PFSK-1 (cell line): Measurements from ENCODE around the gene TRAPPC12.

Experiments
- FOXP2 ChIP-seq: optimal IDR thresholded peaks from 2 replicates; pipeline ENCODE3; 2011; ENCODE audit warnings: borderline replicate concordance, control low read depth, inconsistent platforms; ENCODE audit not compliant: insufficient read depth; ENCODE audit errors: extremely low read length, extremely low read depth
- POLR2AphosphoS5 ChIP-seq: IDR thresholded peaks from 2 replicates; pipeline ENCODE4 v1.6.1; 2012; ENCODE audit warnings: low read depth, mild to moderate bottlenecking, control low read depth, low read length, moderate library complexity
- SIN3A ChIP-seq: IDR thresholded peaks from 2 replicates; pipeline ENCODE4 v1.6.1; 2012; ENCODE audit warnings: mild to moderate bottlenecking, low read length, moderate library complexity, borderline replicate concordance; ENCODE audit not compliant: insufficient read depth
- TAF1 ChIP-seq: IDR thresholded peaks from 2 replicates; pipeline ENCODE4 v1.6.1; 2012; ENCODE audit warnings: low read length, control low read depth, borderline replicate concordance; ENCODE audit not compliant: insufficient read depth
- TF ChIP-seq, protein P1 (sequence below), 2 experiments: IDR thresholded peaks; 2 replicates each; pipeline versions ENCODE4 v1.6.1 to v1.8.0; 2011 to 2012; ENCODE audit warnings: low read depth in 2 of 2, low read length in 2 of 2, control low read depth in 1 of 2, inconsistent platforms in 1 of 2, mild to moderate bottlenecking in 1 of 2, moderate library complexity in 1 of 2; ENCODE audit not compliant: insufficient read depth in 1 of 2

TRAPPC12 gene

DNA sequence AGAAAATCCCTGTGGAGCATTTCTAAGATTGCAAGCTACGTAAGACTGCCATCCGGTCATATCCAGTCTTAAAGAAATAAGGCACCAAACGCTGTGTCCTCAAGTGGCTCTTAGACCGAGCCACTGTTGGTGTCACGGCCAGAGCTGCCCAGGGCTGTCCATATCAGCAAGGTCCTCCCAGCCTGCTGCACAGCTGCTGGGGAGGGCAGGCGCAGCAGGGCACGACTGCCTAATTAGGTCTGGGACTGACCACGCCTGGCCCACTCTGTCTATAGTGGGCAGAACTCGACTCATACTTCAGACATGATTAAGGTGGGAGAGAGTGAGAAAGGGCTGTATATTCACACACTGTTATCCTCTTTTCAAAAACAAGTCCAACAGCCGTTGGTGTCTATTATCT is 41.2 kb upstream of the TRAPPC12 start:
- TF ChIP-seq TAF1, result no peak
- TF ChIP-seq POLR2AphosphoS5, result no peak
- TF ChIP-seq SIN3A, result no peak
- TF ChIP-seq, protein P1, sequence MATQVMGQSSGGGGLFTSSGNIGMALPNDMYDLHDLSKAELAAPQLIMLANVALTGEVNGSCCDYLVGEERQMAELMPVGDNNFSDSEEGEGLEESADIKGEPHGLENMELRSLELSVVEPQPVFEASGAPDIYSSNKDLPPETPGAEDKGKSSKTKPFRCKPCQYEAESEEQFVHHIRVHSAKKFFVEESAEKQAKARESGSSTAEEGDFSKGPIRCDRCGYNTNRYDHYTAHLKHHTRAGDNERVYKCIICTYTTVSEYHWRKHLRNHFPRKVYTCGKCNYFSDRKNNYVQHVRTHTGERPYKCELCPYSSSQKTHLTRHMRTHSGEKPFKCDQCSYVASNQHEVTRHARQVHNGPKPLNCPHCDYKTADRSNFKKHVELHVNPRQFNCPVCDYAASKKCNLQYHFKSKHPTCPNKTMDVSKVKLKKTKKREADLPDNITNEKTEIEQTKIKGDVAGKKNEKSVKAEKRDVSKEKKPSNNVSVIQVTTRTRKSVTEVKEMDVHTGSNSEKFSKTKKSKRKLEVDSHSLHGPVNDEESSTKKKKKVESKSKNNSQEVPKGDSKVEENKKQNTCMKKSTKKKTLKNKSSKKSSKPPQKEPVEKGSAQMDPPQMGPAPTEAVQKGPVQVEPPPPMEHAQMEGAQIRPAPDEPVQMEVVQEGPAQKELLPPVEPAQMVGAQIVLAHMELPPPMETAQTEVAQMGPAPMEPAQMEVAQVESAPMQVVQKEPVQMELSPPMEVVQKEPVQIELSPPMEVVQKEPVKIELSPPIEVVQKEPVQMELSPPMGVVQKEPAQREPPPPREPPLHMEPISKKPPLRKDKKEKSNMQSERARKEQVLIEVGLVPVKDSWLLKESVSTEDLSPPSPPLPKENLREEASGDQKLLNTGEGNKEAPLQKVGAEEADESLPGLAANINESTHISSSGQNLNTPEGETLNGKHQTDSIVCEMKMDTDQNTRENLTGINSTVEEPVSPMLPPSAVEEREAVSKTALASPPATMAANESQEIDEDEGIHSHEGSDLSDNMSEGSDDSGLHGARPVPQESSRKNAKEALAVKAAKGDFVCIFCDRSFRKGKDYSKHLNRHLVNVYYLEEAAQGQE (IDR thresholded peaks at IDR 0.05; ENCODE audit: insufficient read depth in 1 of 2, low read depth in 2 of 2, low read length in 2 of 2), result no peak
- TF ChIP-seq FOXP2, result no peak

DNA sequence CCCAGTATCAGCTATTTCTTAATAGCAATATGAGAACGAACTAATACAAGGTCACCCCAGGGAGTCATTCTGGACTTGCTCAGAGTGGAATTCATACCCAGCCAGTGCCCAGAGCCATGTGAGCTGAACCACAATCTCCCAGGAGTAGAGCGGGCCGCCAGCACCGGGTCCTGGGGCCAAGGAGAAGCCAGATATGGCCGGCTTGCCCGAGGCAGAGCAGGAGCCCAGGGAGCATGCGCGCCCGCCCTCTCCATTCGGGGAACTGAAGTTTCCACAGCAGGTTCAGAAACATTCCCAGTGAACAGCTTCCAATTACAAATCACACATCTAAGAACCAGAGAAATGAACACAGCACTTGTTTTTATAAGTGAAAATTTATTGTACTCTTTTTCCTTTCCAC is 39.4 kb upstream of the TRAPPC12 start:
- TF ChIP-seq, protein P1 (IDR thresholded peaks at IDR 0.05; ENCODE audit: insufficient read depth in 1 of 2, low read depth in 2 of 2, low read length in 2 of 2), result no peak
- TF ChIP-seq POLR2AphosphoS5 (no peak), SIN3A (no peak), TAF1 (no peak), FOXP2 (no peak)

DNA sequence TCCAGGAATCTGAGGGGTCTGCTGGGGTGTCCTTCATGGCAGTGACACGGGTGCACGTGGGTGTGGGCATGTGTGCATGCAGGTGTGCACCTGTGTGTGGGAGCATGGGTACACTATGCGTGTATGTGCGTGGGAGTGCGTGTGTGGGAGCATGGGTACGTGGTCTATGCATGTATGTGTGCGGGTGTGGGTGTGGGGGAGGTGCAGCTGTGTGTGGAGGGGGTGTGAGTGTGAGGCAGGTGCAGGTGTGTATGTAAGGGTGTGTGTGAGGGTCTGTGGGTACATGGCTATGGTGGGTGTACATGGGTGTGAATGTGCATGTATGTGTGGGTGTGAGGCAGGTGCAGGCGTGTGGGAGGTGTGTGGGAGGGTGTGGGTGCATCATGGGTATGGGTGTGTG is 38.2 kb upstream of the TRAPPC12 start:
- TF ChIP-seq TAF1 (no peak), FOXP2 (no peak), POLR2AphosphoS5 (no peak), SIN3A (no peak)
- TF ChIP-seq, protein P1 (IDR thresholded peaks at IDR 0.05; ENCODE audit: insufficient read depth in 1 of 2, low read depth in 2 of 2, low read length in 2 of 2), result no peak

DNA sequence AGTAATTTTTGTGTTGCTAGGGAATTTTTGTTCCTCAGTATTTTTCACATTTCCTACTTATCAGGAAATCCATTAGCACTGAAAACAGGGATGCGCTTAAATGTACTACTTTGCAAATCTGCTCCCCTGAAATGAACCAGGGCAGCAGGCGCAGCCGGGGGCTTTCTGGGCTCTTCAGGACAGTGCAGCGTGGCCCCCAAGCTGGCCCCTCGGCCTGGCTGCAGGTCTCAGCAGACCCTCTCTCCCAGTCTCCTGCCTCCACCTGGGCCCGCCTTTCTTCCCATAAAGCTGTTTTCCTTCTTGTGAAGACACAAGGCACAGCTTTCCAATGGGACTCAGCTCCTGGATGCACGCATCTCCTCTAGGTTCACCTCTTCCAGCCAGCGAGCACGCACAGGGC is 37.2 kb upstream of the TRAPPC12 start:
- TF ChIP-seq TAF1, result no peak
- TF ChIP-seq SIN3A, result no peak
- TF ChIP-seq, protein P1 (IDR thresholded peaks at IDR 0.05; ENCODE audit: insufficient read depth in 1 of 2, low read depth in 2 of 2, low read length in 2 of 2), result no peak
- no peak for TF ChIP-seq POLR2AphosphoS5
- TF ChIP-seq FOXP2, result no peak

DNA sequence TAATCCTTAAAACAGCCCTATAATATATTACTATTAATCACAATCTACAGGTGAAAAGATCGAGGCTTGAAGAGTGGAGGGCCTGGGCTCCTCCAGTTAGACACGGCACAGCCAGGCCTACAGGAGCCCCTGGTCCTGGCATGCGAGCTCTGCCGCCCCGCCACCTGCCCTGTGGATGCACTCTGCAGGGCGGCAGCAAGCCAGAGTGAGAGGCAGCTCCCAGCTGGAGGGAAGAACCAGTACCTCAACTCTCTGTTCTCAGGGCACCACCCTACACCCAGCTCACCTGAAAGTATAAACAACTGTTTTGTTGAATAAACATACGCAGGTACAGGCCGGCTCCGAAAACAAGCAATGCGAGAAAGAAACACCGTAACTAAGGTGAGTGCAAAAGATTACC is 36.5 kb upstream of the TRAPPC12 start:
- TF ChIP-seq, protein P1 (IDR thresholded peaks at IDR 0.05; ENCODE audit: insufficient read depth in 1 of 2, low read depth in 2 of 2, low read length in 2 of 2), result no peak
- TF ChIP-seq SIN3A, result no peak
- no peak for TF ChIP-seq TAF1
